Karpas-422 (cell line): ENCODE measurements around the gene STK17A. TPM values are rescaled to one million over a fixed set of nuclear protein-coding genes. Genes with fewer than 3 reads are reported as not detected.

Source experiments
- DNase-seq: peaks from one replicate; pipeline ENCODE4 v3.0.0-alpha.2; 2015
- H2AFZ ChIP-seq: fragments of 200-600 bp; sonication (generic); 2 replicates; pipeline ENCODE4 v1.6.1; 2014; ENCODE audit warnings: antibody characterized with exemption, low read length, mixed read lengths
- H3K27ac ChIP-seq: fragments of 200-600 bp; sonication (generic); 2 replicates; pipeline ENCODE4 v1.5.1; 2014; ENCODE audit warnings: mild to moderate bottlenecking, low read length, moderate library complexity
- H3K27me3 ChIP-seq: fragments of 200-600 bp; sonication (generic); 2 replicates; pipeline ENCODE4 v1.6.1; 2014; ENCODE audit warnings: low read length, mixed read lengths
- H3K36me3 ChIP-seq: fragments of 200-600 bp; sonication (generic); 2 replicates; pipeline ENCODE4 v1.6.1; 2014; ENCODE audit warnings: low read length, mixed read lengths; ENCODE audit not compliant: insufficient read depth
- H3K4me1 ChIP-seq: fragments of 200-600 bp; sonication (generic); 2 replicates; pipeline ENCODE4 v1.6.1; 2014; ENCODE audit warnings: mild to moderate bottlenecking, low read length, mixed read lengths
- H3K4me2 ChIP-seq: fragments of 200-600 bp; sonication (generic); 2 replicates; pipeline ENCODE4 v1.6.1; 2014; ENCODE audit warnings: low read length, low read depth, mild to moderate bottlenecking; ENCODE audit not compliant: poor library complexity, severe bottlenecking
- H3K4me3 ChIP-seq: fragments of 200-600 bp; sonication (generic); 2 replicates; pipeline ENCODE4 v1.5.1; 2014; ENCODE audit warnings: mild to moderate bottlenecking, antibody characterized with exemption, low read length, mixed read lengths
- H3K79me2 ChIP-seq: fragments of 200-600 bp; sonication (generic); 2 replicates; pipeline ENCODE4 v1.6.1; 2014; ENCODE audit warnings: mild to moderate bottlenecking, low read length, mixed read lengths
- H3K9ac ChIP-seq: fragments of 200-600 bp; sonication (generic); 2 replicates; pipeline ENCODE4 v1.6.0; 2014; ENCODE audit warnings: low read length
- H3K9me2 ChIP-seq: fragments of 200-600 bp; sonication (generic), shearing (Covaris generic); replicated peaks from 2 replicates; pipeline ENCODE4 v1.6.0; 2014; ENCODE audit warnings: mild to moderate bottlenecking, low read length, moderate library complexity; ENCODE audit not compliant: insufficient read depth
- H3K9me3 ChIP-seq: fragments of 300-700, 200-600 bp; sonication (generic); 2 replicates; pipeline ENCODE4 v1.6.1; 2014; ENCODE audit warnings: low read length, mixed read lengths
- H4K20me1 ChIP-seq: fragments of 200-600 bp; sonication (generic); 2 replicates; pipeline ENCODE4 v1.6.1; 2014; ENCODE audit warnings: mild to moderate bottlenecking, antibody characterized with exemption, low read length, low read depth; ENCODE audit not compliant: insufficient read depth
- total RNA-seq: library from RNA; depleted of rRNA; stranded (reverse); fragments of >200 nt; shearing (Covaris generic); gene quantifications from 2 replicates; pipeline ENCODE4 v1.2.3, GENCODE V29; 2014; ENCODE audit warnings: low replicate concordance; rRNA removed

Gene STK17A
- 8.2 and 8.8 TPM in 2 replicates for total RNA-seq

DNA sequence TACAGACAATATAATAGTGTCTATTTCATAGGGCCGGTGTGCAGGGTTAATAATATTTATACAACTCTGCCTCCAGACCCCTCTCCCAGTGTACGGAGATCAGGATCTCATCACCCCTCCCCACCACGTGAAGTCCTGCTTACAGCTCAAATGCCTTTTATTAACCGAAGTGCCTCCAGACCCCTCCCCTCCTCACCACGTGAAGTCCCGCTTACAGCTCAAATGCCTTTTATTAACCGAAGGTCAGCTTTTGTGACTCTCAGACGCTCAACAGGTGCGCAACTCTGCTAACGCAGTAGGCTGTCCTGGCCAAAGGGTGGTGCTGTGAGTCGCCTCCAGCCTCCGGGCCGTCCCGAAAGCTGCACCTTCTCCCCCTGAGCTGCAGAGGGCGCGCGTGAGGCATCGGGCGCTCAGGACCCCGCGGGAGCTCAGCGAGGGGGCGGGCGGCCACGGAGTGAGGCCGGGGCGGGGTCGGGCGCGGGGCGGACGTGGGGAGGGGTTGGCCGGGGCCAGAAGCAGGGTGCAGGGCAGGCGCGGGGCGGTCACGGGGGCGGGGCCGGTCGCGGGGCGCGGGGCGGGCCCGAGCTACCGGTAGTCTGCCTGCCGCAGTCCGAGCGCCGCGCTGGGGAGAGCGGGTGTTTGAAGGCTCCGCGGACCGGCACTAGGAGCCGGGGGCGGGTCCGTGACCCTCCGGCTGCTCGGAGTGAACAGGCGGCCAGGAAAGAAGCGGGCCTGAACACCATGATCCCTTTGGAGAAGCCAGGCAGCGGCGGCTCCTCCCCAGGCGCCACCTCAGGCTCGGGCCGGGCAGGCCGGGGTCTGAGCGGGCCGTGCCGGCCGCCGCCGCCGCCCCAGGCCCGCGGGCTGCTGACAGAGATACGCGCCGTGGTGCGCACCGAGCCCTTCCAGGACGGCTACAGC, at the start of gene STK17A:
STK17A (plus strand) TSS at position 606 of the 921 bp plus-strand sequence; CDS start at position 742, 136 bp downstream.
- H3K4me2 ChIP-seq = peak within 1 kb of the TSS; percentile 90
- H3K4me1 ChIP-seq = peaks cover 30% of the 10 kb centered on the region
- H3K27ac ChIP-seq = peak within 1 kb of the TSS; percentile 32; the same call in 1 of the 2 replicates
- no peaks in the 10 kb centered on the region for H3K9me2 ChIP-seq
- H3K4me3 ChIP-seq = peak within 1 kb of the TSS; percentile 93
- H3K9ac ChIP-seq = peak within 1 kb of the TSS; percentile 80
- no peaks in the 10 kb centered on the region for H3K36me3 ChIP-seq
- peak; percentile 97 for DNase-seq
- H4K20me1 ChIP-seq = peaks cover 13% of the 10 kb centered on the region; the same call in 1 of the 2 replicates
- H3K27me3 ChIP-seq = no peaks in the 10 kb centered on the region
- H2AFZ ChIP-seq = peak within 1 kb of the TSS; percentile 90; the same call in 1 of the 2 replicates
- H3K9me3 ChIP-seq = no peaks in the 10 kb centered on the region
- no peaks in the 10 kb centered on the region for H3K79me2 ChIP-seq

GRCh38 chr7:43533801-43534479, 49.0 kb upstream of the STK17A start:
- H3K27me3 ChIP-seq = no peaks in the 10 kb centered on the region
- H3K4me2 ChIP-seq = no peak overlapping the region
- no peaks in the 10 kb centered on the region for H3K36me3 ChIP-seq
- H3K27ac ChIP-seq = no peak overlapping the region
- H3K9me3 ChIP-seq = no peaks in the 10 kb centered on the region
- no peaks in the 10 kb centered on the region for H3K4me1 ChIP-seq
- no peak overlapping the region for H2AFZ ChIP-seq
- H3K4me3 ChIP-seq = no peak overlapping the region
- H3K9ac ChIP-seq = no peak overlapping the region
- no peaks in the 10 kb centered on the region for H3K79me2 ChIP-seq
- no peak for DNase-seq
- no peaks in the 10 kb centered on the region for H4K20me1 ChIP-seq
- H3K9me2 ChIP-seq = no peaks in the 10 kb centered on the region

DNA sequence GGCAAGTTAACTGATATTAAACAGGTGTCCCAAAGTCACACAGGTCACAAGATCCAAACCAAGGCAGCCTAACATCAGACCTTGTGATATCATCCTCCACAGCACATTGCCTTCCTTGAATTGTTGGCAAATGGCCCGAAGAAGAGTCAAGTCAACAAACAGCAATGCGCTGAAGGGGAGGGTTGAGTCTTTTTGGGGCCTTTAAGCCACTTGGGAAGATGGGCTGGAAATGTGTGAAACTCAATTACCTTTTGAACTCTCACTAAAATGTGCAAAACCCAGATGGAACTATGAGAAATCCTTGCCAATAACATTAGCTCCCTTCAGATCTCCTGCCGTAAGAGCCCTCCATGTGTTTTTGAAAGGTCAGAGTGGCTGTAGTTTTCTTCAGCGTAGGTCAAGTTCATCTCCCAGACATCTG, 47.9 kb upstream of the STK17A start:
- H3K4me3 ChIP-seq = no peak overlapping the region
- H3K36me3 ChIP-seq = no peaks in the 10 kb centered on the region
- H3K27ac ChIP-seq = no peak overlapping the region
- no peak overlapping the region for H3K9ac ChIP-seq
- H3K4me2 ChIP-seq = no peak overlapping the region
- no peaks in the 10 kb centered on the region for H3K9me3 ChIP-seq
- no peaks in the 10 kb centered on the region for H3K27me3 ChIP-seq
- H3K79me2 ChIP-seq = no peaks in the 10 kb centered on the region
- H2AFZ ChIP-seq = no peak overlapping the region
- no peaks in the 10 kb centered on the region for H3K9me2 ChIP-seq
- H4K20me1 ChIP-seq = no peaks in the 10 kb centered on the region
- H3K4me1 ChIP-seq = no peaks in the 10 kb centered on the region
- no peak for DNase-seq

GRCh38 chr7:43535810-43536585, 46.9 kb upstream of the STK17A start:
- Histone ChIP-seq H3K4me1 (no peaks in the 10 kb centered on the region), H3K27me3 (no peaks in the 10 kb centered on the region), H3K27ac (no peak overlapping the region), H2AFZ (no peak overlapping the region), H3K4me3 (no peak overlapping the region), H3K9me3 (no peaks in the 10 kb centered on the region), H4K20me1 (no peaks in the 10 kb centered on the region), H3K9me2 (no peaks in the 10 kb centered on the region), H3K36me3 (no peaks in the 10 kb centered on the region), H3K79me2 (no peaks in the 10 kb centered on the region), H3K4me2 (no peak overlapping the region), H3K9ac (no peak overlapping the region)
- no peak for DNase-seq

DNA sequence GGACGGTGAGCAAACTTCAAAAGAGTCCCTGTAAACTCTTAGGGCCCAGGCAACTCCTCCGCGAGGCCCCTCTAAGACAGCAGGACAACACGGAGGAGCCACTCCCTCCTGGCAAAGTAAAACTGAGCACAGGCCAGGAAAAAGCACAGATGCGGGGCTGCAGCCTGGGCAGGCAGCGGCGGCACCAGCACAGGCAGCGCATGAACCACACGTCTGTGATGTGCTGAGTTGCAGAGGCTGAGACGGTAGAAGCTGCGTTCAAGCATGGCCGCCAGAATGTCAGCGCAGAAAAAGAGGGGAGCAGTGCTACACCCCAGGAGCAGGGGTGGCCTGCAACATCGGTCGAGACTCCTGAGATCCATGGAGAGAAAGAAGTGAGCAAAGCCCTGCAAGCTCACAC, 46.1 kb upstream of the STK17A start:
- Histone ChIP-seq H3K4me1 (no peaks in the 10 kb centered on the region), H3K27ac (no peak overlapping the region), H3K9me3 (no peaks in the 10 kb centered on the region), H3K27me3 (no peaks in the 10 kb centered on the region), H3K4me3 (no peak overlapping the region), H3K4me2 (no peak overlapping the region), H3K79me2 (no peaks in the 10 kb centered on the region), H3K9me2 (no peaks in the 10 kb centered on the region), H3K36me3 (no peaks in the 10 kb centered on the region), H4K20me1 (no peaks in the 10 kb centered on the region), H3K9ac (no peak overlapping the region), H2AFZ (no peak overlapping the region)
- DNase-seq = no peak

DNA sequence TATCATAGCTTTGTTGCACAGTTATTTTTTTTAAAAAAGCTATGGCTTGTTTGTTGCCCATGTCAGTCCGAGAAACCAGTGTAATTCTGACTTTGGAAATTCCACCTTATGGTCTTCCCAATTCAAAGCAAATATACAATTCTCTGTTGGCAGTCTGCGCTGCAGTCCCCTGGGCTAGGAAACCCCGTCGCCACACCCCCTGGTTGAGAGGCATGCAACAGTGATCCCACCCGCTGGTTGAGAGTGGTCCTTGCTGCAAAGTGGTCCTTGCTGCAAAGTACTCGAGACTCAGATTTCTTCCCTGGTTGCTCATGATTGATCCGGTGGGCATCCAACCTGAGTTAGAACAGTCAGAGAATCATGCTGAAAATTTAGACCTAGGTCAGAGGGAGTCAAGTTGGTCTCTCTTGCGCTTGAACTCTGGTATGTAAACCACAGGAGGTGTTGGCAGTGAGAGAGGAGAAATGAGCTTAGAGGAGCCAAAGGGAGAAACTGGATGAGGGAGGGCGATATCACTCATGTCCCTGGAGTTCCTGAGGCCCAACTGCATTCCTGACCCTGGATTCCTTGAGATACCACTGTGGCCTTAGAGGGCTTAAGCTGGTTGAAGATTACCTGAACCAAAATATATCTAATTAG, 45.0 kb upstream of the STK17A start:
- Histone ChIP-seq H3K27ac (no peak overlapping the region), H3K4me2 (no peak overlapping the region), H2AFZ (no peak overlapping the region), H3K27me3 (no peaks in the 10 kb centered on the region), H3K36me3 (no peaks in the 10 kb centered on the region), H3K79me2 (no peaks in the 10 kb centered on the region), H3K9me3 (no peaks in the 10 kb centered on the region), H3K4me3 (no peak overlapping the region), H3K4me1 (no peaks in the 10 kb centered on the region), H4K20me1 (no peaks in the 10 kb centered on the region), H3K9ac (no peak overlapping the region), H3K9me2 (no peaks in the 10 kb centered on the region)
- no peak for DNase-seq

DNA sequence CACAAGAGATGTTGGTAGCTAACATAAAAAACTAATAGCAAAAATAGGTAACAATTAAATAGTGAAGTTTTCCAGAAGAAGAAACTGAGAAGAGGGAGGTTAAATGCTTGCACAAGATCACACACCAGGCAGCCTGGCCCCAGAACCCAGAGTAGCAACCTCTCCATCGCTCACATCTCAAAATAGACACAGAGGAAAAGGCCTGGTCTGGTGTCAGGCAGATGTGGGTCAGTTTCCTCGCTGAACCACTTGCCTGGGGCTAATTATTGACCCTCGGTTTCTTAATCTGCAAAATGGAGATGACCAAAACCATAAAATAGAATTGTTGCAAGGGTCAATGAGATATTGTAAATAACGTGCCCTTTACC, 44.5 kb upstream of the STK17A start:
- no peak for DNase-seq
- Histone ChIP-seq H3K27me3 (no peaks in the 10 kb centered on the region), H3K9me3 (no peaks in the 10 kb centered on the region), H3K4me2 (no peak overlapping the region), H3K4me1 (no peaks in the 10 kb centered on the region), H3K36me3 (no peaks in the 10 kb centered on the region), H3K79me2 (no peaks in the 10 kb centered on the region), H3K9ac (no peak overlapping the region), H4K20me1 (no peaks in the 10 kb centered on the region), H2AFZ (no peak overlapping the region), H3K27ac (no peak overlapping the region), H3K9me2 (no peaks in the 10 kb centered on the region), H3K4me3 (no peak overlapping the region)
